Measurements from ENCODE around the gene TMEM200C.
"Not testable (repeated sequence)": the region's sequence is repeated elsewhere in the genome, so short reads cannot be mapped to it uniquely, and the experiment has no call there.

TMEM200C gene

DNA sequence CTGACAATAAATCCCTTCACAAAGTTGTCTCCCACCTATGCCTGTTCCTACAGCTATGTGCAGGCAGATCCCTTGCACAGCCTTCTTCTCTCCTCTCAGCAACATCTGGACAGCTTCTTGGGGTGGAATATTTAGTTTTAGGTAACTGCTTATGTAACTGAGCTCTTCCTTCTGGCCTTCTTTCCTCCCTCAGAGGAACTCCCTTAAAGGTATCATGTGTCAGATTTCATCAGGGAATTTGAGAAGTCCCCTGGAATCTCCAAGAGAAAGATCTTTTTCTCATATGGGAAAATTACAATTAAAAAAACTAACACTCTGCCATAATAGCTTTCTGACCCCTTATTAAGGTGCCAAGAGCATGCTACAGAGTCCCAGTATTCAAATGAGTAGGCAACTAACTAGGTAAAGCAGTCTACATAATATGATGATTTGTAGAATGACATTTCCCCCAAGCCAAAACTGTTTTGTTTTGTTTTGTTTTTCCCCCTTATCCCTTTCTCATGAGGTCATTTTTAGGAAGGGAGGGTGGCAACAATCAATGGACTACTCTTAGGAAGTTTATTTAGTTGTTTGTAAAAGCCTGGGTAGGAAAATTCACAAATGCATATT lies 2.4 kb downstream of the TMEM200C start:
- DNase-seq (ENCODE audit: low read depth in 2 of 2) = no peak

DNA sequence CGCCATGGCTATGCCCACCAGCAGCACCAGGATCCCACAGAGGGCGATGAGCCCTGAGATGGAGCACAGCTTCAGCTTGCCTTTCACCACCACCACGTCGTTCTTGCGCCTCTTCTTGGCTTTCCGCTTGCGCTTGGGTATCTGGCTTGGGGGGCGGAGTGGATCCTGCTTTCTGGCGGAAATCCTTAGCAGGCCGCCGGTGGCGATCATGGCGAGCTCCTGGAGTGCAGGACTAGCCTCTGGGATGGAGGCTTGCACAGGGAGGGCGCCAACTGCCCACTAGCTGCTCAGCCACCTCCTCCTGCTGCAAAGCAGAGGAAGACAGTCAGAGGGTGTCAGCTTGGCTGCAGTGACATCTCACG lies 3.5 kb downstream of the TMEM200C start:
- no peak for DNase-seq (ENCODE audit: low read depth in 2 of 2)

DNA sequence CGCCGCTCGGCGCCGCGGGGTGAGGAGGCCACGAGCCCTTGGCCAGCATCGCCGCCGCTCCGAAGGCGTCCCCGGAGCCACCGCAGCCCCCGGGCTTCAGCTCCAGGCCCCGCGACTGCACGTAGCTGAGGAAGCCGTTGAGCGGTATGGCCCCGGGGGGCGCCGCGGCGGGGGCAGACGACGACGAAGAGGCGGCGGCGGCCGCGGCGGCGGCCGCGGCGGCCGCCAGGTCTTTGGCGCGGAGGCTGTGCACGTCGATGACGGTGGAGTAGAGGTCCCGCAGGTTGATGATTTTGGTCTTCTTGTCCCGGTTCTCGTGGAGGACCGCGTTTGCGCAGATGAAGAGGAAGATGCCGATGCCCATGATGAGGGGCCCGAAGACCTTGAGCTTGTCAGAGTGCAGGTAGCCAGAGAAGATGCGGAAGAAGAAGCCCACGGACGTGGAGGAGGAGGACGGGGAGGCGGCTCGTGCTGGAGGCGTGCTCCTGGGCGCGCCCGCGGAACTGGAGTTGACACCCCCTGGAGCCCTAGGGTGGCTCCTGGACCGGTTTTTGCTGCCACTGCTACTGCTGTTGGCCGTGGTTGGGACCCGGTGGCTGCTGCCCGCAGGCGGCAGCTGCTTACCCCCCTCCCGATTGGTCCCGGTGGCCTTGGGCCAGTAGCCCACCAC lies 4.0 kb downstream of the TMEM200C start:
- no peak for DNase-seq (ENCODE audit: low read depth in 2 of 2)

DNA sequence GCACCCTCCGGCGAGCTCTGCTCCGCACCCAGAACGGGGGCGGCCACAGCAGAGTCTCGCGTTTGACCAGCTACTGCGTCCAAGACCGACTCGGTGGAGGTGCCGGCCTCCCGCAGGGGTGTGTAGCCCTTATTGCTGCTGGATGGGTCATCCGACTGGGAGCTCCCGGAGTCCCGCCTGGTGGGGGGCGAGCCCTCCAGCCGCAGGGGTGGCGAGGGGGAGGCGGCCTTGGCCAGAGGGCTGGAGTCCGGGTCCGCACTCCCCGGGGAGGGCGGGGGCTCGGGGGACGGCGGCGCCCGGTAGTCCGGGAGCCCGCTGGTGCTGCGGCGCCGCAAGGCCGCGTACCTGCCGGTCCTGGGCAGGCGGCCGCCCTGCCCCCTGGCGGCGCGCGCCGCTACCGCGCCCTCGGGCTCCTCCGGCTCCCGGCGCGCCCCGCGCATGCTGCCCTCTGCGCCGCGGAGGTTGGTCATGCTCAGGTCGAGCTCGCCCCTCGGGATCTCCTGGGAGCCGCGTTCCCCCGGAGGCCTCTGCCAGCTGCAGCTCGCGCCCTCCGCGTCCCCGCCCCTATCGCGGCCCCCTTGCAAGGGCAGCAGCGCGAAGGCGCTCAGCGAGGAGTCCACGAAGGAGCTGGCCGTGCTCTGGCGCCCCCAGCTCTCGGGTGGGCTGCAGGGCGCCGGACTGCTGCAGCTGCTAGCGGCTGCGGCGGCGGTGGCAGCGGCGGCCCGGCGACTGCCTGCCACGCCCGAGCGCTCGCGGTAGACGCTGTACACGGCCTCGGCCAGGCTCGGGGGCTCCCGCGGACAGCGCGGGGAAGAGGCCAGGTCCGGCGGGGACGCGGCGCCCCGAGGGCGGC lies 4.8 kb downstream of the TMEM200C start:
- DNase-seq (ENCODE audit: low read depth in 2 of 2) = peak; percentile 25 to 35

DNA sequence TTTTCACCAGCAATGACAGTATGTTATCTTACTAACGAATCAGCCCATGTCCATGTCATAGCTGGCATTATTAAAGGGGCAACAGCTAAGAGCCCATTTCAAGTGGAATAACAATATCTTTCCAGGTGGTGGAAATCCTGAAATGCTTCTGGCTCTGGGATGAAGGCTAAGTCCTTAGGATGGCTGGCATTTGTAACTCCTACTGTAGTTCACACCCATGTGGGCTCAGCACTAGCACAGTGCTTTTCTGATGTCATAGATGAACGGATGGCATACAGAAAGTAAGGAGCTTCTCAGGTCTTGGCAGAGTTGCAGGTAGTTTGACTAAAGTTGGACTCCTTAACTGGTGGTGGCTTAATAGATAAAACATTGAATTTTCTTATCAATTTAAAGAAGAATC lies 10.0 kb downstream of the TMEM200C start:
- no peak for DNase-seq (ENCODE audit: low read depth in 2 of 2)

DNA sequence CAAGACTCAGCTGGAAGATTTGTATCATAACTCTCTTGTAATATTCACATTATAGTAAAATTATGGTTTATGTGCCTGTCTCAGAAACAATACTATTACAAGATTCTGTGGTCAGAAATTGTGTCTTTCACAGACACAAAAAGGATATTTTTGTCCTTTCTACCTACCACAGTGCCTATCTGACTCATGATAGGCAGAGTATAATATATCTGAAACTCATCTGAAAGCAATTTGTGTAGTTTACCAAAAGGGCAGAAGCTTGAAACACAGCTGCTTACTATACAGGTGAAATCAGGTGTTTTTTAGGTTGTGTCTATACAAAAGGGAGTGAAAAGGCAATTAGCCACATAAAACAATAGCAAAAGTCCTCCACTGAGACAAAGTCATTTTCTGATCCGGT lies 10.9 kb downstream of the TMEM200C start:
- DNase-seq (ENCODE audit: low read depth in 2 of 2) = no peak

DNA sequence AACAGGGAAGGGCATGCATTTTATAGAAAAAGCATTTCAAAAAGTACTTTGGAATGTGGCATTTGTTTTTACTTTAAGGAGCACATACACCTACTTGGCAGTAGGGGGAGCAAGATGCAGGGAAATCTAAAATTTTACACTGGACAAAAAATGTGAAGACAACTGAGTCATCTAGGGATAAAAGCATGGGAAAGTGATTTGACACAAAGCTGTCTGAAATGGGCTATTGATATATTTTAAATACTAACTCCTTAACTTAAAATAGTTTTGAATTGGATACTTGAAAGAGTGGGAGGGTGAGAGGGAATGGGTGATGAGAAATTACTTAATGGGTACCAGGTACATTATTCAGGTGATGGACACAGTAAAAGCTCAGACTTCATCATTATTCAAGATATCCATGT lies 15.8 kb downstream of the TMEM200C start:
- DNase-seq (ENCODE audit: low read depth in 2 of 2) = no peak

DNA sequence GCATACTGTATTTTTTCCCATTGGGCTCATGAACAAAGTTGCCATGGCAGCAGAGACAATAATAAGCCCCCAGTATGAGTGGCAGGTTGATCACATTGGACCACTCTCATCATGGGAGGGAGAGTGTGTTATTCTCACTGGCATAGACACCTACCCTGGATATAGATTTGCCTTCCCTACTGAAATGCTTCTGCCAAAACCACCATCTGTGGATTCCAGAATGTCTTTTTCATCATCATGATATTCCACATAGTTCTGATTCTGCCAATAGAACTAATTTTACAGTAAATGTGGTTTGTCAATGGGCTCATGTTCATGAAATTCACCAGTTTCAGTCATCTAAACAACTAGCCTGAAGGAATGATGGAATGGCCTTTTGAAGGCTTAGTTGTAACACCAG lies 18.4 kb downstream of the TMEM200C start:
- DNase-seq (ENCODE audit: low read depth in 2 of 2) = no peak

DNA sequence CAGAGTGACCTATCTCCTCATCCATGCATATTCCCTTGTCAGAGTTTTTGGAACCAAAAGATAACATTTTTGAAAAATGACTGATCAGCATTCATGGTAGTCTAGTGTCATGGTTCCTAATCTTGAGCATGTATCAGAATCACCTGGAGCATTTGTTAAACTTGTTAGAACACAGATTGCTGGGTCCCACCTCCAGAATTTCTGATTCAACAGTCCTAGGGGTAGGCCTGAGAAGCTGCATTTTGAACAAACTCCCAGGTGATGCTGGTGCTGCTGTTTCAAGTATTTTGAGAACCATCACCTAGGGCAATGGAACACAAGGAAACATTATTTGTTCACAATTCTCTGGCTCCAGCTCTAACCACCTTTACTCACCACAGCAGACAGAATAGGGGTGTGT lies 21.0 kb downstream of the TMEM200C start:
- no peak for DNase-seq (ENCODE audit: low read depth in 2 of 2)

DNA sequence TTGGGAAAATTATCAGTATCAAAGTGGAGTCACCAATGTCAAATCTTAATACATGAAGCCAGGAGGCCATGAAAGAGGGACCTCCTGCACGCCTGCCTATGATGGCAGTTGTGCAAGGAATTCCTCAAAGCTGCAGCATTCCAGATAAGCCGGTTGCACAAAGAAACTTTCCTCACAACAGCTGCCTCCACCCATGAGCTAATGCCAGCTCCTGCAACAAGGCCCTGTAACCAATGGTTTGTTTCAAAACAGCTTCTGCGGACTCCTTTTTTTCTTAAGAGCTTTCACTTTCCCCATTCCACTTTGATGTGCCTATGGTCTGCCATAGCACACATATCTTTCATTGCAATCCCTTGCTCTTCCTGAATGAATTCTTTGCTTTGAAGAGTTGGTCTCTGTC lies 22.4 kb downstream of the TMEM200C start:
- DNase-seq (ENCODE audit: low read depth in 2 of 2) = no peak

DNA sequence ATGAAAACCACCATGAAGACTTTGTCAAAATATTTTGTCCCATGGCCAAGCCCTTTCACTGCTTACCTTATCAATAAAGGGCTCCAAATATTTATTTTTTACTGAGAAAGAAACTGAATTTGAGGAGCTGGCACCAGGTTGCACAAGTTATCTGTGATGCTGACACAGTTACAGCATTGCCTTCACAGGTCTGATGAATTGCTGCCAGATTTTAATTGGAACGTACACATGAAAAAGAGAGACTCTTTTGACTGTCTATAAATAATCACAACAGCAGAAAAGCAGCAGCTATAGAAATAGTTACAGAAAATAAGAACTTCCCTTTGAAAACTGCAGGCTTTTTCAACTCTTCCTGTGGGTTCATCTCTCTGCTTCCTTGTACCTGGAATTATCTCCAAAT lies 23.9 kb downstream of the TMEM200C start:
- DNase-seq (ENCODE audit: low read depth in 2 of 2) = no peak

DNA sequence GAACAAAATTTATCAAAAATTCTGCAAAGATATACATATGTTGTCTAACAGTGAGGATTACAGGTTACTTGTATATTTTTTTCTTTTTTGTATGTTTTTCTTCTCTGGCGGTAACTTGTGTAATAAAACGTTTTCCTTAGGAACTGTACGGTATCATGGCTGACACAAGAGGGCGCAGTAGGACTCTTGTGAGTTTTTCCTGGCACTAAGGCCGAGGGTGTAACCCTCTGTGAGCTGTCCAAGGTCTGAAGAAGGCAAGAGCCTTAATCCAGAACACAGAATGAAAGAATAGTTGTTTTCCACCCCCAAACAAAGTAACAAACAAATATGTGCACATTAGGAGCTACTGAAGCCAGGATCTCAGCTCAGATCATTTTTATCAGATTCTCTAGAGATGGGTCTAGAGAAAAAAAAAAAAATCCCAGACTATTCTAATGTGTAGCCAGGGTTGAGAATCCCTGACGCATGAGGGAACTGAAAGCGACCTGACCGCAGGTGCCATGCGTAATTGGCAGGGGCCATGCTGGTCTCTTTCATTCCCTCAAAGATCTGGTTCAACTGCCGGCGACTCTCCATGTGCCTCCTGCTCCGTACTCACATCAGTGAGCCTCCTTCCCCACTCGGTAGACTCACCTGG lies 27.0 kb downstream of the TMEM200C start:
- DNase-seq (ENCODE audit: low read depth in 2 of 2) = peak in 1 of 2 donors; percentile 15

DNA sequence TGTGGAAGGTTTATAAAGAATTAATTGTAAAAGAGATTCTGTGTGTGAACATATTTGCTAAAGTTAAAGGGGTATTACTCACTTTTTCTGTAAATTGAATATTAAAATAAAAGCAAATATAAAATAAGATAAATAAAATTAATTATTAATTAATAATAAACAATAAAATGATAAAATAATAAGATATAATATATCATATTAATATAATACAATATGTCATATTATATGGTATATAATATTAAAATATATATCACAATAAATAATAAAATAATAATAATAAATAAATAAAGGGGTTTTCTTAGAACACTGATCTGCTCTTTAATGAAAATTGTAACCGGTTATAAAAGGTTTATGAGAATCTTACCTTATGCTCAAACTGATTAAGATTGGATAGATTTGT lies 29.8 kb downstream of the TMEM200C start:
- DNase-seq (ENCODE audit: low read depth in 2 of 2) = no peak

DNA sequence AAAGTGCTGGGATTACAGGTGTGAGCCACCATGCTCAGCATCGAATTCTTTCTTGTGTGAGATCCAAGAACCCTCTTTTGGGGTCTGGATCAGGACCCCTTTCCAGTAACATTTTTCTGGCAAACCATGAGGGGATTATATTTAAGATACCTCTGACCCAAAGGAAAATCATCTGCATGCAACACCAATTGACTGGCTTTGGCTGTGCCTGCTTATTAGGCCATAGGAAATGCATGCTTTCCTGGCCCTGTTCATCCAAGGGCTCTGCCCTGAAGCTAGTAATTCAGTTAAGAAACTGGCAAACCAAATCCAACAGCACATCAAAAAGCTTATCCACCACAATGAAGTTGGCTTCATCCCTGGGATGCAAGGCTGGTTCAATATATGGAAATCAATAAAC lies 33.2 kb downstream of the TMEM200C start:
- not testable (repeated sequence) for DNase-seq (ENCODE audit: low read depth in 2 of 2)

DNA sequence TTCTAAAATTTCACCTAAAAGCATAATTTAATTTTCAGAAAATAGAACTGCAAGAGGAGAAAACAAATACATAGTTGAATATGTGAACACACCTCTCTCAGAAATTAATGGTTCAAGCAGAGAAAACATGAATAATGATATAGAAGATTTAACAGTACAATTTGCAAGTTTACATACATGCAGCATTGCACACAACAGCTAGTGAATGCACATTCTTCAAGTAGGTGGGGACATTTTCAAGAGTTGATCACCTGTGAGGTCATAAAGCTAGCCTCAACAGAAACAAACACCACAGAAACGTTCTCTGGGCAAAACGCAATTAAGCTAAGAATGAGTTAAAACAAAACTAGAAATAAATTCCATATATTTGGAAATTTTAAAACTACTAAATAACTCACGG lies 38.1 kb downstream of the TMEM200C start:
- DNase-seq (ENCODE audit: low read depth in 2 of 2) = no peak

DNA sequence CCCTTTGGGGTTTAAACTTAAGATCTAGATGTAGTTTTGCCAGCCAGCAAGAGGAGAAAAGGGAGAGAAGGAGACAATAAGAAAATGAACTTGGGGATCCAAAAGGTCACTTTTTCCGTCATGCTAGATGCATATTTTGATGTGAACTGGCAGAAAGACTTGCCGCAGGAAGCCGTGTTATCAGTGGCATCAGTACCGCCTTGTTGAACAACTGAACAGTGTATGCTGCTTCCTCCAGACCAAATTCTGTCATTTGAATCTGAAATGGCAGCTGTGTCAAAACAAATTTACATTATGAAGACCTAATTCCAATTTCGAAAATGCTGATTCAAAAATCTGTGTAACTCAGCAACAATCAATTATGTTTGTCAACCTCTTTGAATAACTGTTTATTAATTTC lies 42.1 kb downstream of the TMEM200C start:
- DNase-seq (ENCODE audit: low read depth in 2 of 2) = no peak

DNA sequence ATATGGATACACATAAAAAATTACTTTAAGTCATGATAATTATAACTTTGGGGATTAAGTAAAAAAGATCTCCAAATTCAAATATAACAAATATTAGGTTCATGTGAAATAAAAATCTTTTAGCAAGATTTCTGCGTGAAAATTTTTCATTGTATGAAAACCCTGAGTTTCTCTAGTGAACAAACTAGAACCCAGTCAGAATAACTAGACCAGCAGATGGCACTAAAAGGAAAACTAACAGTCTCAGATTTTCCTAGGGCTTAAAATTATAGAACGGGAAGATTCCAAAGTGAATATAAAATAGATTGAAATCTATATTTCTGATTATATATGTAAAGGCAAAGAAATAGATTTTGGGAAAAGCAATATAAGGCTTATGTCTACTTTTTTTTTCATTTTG lies 43.3 kb downstream of the TMEM200C start:
- no peak for DNase-seq (ENCODE audit: low read depth in 2 of 2)

DNA sequence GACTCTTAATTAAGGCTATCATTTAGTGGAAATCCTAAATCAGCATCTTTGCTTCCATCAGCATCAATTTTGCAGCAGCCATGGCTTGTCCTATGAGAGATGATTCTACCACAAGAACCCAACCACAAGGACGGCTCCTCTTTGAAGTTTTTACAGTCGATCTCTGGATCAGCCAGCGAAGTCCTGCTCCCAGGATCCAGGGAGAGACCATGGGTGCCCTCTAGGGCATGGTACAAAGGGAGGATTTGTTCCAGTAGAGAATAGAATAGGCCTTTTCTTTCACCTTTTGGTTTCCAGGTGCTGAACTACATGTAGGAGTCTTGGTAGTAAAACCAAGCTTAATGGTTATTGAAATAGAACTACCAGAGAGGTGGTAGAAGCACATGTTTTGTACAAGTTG lies 52.7 kb downstream of the TMEM200C start:
- no peak for DNase-seq (ENCODE audit: low read depth in 2 of 2)

DNA sequence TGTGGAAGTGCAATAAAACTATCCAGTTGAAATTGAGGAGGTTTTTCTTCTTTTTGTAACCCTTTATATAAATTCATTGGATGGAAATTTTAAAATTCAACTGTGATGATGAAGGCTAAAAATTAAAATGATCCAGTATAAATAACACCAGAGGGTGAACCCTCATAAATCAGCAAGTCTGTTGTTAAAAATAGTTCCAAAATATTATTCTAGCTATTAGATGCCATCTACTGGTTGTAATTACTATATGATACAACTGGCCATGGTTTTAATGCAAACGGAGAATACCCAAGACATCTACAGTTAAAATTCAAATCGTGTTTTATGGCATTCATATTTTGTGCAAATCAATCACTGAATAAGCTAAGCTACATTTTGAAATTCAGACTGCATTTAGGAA lies 53.8 kb downstream of the TMEM200C start:
- DNase-seq (ENCODE audit: low read depth in 2 of 2) = no peak

DNA sequence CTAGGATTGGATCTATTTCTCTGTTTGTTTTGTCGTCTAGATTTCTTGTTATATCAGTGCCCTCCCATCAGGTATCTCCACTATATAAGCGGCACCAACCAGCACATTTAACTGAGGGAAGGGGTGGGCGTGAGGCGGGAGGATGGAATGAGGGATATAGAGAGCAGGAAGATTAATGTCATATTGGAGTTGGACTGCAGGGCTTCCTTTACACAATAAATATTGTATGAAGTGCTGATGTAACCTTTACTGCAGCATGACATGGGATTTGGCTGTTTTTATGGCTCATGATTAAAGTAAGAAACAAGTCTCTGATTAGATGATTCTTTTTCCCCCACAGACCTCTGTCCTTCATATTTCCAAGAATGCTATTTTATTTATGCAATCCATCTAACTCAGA lies 54.8 kb downstream of the TMEM200C start:
- DNase-seq (ENCODE audit: low read depth in 2 of 2) = no peak

DNA sequence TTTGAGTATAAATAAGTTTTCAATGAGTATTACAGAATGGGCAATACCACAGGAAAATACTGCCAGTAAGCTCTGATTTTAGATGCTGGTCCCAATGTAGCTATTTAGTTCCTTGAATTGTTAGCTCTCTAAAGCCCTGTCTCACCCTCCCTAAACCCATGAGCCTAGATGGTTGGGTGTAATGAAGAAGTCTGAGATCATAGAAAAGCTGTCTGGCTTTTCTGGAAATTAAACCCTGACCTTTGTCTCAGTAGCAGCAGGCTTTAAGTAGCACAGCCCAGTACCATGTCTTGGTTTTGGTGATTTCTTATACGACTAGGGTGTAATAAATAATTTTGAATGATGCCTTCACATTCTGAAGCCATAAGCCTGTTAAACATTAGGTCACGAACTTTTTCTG lies 55.3 kb downstream of the TMEM200C start:
- no peak for DNase-seq (ENCODE audit: low read depth in 2 of 2)

DNA sequence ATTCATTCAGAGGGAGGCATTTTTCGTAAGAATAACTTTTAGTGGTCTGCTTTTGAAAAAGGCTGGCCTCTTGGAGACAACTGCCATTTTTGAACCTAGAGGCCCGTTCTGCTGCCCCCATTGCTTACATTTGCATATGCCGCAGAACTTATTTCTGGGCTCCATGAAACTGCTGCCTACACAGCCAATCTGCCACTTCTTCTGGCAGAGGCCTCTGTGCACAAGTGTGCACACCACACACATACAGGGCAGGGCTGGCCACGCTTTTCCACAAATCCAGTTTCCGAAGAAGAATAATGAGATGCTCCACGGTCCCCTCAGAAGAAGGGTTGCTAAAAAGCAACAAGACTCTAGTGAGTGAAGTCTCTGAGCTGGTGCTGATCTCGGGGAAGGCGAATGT lies 56.2 kb downstream of the TMEM200C start:
- DNase-seq (ENCODE audit: low read depth in 2 of 2) = no peak
